GM21717 (cell line): ENCODE results near the gene THSD7A.

ENCODE experiments used
- ATAC-seq: cut with Tn5 transposase; IDR thresholded peaks from one replicate; pipeline ENCODE4 v1.9.1; 2021; ENCODE audit warnings: mild to moderate bottlenecking, moderate library complexity; ENCODE audit not compliant: unreplicated experiment

The THSD7A gene

DNA sequence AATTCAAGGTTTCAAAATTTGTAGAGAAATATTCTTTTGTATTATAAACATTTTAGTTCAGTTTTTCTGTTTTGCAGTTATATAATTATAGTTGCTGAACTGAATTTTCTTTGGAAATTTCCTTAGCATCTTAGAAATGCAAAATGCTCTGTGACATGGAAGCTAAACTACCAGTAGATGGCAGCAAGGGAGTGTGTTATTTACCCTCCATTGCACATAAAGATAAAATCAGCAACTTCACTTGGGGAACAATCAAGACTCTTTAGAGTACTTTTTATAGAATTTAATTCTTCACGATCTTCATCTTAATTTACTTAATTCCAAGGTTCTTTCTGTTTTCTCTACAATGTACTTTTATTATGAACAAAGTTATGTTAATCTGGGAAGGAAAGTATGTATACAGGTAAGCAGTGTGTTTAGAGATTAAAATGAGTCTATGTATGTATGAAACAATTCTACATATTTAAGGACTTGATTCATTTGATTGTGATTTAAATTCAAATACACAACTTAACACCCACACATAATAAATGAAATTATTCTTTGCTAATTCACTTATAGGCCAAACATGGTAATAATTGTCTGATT lies 404.2 kb downstream of the THSD7A start:
- ATAC-seq: no peak

GRCh38 chr7:11424006-11424405 lies 408.0 kb downstream of the THSD7A start:
- ATAC-seq: no peak

- ATAC-seq: no peak
Observed at GRCh38 chr7:11420049-11420448, 411.9 kb downstream of the THSD7A start.

DNA sequence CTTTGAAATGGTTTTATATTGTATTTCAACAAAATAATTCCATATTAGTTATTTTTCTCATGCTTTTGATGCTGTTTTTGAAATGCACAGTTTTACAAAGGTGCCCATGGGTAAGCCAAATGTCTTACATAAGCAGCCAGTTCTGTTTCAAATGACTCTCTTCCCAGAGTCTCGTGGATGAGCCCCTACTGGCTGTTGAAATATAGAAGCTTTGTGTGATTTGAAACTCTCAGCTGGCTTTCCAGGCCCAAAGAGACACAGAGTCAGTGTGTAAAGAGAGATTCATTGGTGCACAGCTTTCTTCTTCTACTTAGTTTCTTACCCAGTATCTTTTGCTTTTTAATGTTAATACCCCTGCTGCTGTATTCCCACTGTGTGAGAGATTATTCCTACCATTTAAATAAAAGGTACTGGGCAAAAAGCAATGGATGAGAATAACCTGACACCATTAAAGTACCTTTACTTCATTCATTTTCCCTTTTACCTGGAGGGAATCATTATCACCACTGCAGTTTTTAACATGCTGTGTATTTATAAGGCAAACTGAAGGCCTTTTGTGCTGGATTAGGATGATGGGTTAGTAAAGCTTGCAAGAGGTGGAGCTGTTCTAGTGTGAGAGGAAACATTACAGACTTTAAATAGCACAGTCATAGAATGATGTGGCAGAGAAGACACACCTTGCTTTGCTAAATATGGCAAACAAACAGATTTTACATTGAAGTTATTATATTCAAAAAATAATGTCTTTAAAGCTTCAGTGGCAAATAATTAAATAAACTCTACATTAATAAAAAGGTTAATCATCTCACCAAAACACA lies 415.1 kb downstream of the THSD7A start:
- no peak for ATAC-seq

DNA sequence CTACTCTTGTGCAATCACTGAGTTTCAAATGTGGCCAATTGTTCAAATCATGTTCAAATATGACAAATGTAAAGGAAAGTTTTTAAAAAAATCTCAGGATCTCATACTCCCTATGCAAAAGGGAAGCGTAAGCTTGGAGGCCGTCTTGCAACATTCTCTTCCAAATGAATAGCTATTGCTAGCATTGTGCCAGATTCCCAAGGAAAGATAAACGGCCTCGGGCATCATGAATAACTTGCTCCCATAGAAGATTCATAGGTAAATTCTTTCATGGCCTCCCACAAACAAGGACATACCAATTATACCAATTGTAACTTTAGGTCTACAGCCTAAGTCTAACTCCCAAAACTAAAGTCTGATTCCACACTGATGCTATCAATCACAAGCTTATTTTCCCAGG lies 416.9 kb downstream of the THSD7A start:
- ATAC-seq: no peak

- no peak for ATAC-seq
Observed at GRCh38 chr7:11413901-11414300, 418.1 kb downstream of the THSD7A start.

GRCh38 chr7:11412036-11412435 lies 420.0 kb downstream of the THSD7A start:
- ATAC-seq: no peak

DNA sequence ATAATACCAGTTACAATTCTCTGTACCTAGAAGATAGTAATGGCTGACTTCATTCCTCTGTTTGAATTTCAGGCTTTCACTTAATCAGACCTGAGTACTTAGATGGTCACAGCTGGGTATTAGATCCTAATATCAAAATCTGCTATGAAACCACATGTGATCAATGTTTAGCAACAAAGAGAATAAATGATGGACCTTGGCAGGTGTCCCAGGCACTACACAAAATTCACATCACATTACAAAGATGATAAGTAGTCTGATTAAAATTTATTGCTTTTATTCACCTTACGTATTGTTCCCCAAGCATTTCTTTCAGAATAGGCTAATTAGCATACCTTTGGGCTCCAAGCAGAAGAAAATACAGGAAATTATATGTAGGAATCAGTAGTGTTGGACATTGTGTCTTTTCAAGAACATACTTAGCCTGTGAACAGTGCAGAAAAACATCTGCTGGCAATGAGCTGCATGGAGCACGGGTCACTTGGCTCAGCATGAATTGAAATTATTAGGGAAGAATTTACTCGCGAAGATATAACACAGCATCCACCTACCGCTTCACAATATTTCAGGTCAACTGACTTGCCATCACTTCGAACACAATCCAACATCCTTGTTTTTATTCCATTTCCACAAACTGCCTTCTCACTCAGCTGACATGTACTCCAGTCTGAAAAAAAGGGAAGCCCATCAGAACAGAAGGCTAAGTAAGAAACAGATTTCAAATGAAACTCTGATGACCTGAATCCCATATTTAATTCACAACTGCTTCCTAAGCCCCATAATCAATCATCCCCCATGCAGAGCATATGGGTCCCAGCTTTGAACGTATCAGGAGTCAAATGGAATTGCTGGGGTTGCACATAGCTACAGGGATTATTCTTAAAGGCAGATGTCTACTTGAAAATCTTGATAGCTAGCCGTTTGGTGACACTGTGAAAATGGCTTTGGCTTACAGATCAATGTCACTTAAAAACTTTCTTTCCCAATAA lies 421.0 kb downstream of the THSD7A start:
- ATAC-seq: no peak

GRCh38 chr7:11404355-11404754 lies 427.6 kb downstream of the THSD7A start:
- ATAC-seq: no peak

DNA sequence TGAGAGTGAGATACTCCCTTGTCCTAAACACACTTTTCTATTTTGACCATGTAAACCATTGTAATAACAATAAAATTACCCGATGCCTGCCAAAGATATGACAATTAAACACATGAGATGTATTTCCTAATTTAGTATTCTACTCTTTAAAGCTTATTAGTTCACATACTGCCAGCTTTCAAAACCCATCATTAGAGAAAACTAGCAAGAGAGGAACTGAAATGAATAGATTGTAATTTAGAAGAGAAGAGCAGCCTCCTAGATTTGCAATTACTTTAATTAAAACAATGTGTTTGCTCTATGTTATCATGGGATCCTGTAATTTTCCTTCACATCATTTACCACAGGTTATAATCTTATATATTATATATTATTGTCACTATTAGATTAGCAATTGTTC lies 428.2 kb downstream of the THSD7A start:
- ATAC-seq: no peak

DNA sequence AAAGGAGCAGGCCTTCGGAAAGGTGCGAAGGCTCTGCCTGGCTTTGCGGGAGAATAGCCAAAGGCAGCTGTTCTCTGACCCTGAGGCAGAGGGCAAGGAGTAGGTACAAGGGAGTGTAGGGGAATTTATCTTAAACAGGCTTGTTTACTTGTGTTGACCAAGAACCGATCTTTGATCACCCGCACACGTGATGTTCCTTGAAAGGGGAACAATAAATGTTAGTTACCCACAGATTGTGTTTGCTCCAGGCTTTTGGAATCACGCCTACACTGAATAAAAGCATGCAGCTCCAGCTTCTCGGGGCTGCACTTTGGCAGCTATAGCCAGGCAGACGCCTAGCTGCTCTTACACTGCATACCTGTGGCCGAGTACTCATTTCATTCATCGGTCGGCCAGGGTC lies 437.6 kb downstream of the THSD7A start:
- ATAC-seq: no peak

DNA sequence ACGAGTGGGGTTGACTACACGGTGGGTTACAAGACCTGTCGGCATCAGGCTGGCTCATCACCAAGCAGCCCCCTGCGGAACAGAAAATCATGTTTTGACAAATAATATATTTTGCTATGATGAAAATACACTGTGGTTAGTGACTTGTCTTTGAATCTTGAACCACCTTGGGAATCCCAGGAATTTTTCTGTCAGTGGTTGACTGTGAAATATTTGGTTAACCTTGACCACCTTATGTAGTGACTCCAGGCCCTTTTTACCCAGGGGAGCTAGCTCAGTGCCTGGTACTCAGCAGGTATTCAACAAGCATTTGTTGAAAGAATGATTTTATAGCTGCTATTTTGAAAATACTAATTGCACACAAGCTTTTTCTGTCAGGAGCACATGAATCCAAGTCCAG lies 452.4 kb downstream of the THSD7A start:
- no peak for ATAC-seq

GRCh38 chr7:11376529-11376928 lies 455.5 kb downstream of the THSD7A start:
- no peak for ATAC-seq

DNA sequence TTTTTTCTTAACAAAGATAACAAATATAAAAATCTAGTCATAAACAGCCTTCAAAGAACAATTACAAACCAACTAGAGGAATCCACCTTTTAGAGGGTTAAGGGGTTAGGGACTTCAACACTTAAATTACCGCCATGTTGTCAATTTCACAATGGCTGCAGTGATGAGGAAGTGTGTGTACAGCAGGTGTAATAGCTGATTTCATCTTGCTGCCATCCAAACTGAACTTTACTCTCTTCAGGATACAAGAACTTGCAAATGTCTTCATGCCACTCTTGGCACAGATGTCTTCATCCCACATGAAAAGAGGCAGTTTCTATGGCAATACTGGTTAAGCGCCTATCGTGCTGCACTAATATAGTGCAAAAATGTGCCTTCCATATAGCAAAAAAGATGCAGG lies 457.4 kb downstream of the THSD7A start:
- no peak for ATAC-seq

DNA sequence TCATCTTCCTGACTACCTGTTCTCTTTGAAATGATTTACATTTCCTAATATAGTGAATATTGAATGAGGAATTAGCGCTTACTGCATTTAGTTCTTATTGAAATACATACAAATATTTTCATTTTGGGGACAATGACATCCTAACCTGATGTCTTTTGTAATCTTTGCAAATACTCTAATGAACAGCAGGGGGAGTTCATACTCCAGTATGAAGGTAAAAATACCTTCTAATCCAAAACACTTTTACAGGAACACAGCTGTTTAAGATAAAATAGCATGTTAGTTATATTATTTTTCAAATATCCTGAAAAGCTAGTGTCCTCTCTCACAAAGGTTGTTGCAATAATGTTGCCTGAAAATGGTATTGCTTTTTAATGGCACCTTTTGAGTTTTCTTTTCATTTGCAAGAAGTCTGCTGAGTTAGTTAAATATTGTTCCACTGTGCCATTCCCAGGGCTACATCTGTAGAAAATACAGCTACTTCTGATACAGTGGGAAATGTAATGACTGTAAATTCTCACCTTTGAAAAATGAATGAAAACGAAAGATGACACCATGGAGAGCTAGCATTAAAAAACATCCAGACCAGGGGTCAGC lies 458.4 kb downstream of the THSD7A start:
- ATAC-seq: no peak

DNA sequence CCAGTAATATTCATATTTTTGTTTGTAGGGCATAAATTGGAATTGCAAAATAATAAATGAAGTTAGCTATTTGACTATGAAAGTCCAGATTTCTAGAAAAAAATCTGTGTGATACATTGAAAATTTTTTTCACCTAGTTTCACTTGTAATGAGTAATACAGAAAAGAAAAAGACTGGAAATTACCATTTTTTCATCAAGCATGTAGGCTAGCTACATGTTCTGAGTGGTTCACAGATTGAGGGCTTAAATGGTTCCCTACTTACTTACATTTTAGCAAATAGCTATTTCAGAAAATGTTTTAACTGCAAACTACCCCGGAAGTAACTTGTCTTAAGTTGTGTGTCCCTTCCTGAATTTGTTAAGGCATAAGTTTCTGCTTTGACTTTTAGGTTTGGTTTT lies 462.3 kb downstream of the THSD7A start:
- no peak for ATAC-seq

DNA sequence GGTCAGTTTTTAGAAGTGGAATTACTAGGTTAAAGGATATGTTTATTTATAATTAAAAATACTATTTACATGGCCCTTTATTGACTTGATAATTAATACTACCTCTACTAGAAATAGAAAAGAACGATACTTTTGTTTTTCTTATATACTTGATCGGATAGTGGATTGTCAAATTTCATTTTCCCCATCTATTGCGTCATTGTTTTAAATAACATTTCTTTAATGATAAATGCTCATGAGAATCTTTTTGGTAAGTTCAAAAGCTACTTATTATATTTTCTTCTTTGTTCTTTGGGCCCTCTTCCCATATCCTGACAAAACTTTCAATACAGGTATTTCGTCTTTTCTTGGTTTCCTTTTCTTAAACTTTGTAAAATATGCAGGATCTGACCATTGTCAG lies 465.9 kb downstream of the THSD7A start:
- no peak for ATAC-seq

DNA sequence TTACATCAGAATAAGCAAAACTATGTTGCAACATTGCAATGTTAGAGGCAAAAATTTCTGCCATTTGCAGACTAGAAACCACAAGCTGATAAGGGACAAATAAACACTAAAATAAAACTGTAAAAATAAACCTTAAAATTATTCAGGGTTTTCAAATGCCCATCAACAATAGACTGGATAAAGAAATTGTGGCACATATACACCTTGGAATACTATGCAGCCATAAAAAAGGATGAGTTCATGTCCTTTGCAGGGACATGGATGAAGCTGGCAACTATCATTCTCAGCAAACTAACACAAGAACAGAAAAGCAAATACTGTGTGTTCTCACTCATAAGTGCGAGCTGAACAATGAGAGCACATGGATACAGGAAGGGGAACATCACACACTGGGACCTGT lies 473.4 kb downstream of the THSD7A start:
- ATAC-seq: no peak

DNA sequence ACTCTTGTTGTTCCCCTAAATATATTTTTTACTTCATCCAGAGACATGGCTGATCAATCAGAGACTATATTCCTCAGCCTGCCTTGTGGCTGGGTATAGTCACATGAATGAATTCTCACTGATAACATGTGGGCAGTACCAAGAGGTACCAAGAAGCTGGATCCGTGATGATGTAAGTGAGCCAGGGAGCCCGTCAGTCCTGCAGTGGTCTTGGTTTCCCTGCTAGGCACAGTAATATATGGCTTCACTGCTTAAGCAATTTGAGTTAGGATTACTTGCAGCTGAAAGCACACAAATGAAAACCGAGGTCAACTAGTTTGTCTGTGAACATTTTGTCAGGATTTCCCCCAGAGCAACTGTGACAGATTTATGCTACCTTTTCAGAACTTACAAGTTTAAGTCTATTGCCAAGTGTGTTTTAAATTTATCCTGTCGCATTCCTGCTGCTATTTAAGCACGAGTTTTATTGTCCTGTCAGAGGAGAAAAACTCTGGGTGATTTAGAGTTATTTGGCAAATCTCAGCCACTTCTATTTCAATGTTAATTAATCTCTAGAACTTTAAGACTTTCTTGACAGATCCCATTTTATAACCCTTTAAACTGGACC lies 476.5 kb downstream of the THSD7A start:
- no peak for ATAC-seq

DNA sequence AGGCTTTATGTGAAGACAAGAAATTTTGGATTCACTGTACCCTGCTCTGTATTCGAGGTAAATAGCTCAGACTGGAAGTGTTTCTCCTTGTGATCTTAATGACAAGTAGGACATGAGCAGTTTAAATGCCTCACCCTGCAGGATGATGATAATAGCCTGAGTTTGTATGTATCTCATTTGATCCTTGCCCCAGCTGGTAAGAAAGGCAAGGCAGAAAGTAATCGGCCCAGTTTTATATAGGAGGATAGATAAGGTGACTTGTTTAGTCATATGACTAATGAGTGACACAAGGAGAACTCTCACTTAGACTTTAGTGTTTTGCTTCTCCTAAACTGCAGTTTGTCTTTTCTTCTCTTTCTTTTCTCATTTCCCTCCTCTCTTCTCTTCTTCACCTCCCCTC lies 485.7 kb downstream of the THSD7A start:
- no peak for ATAC-seq

DNA sequence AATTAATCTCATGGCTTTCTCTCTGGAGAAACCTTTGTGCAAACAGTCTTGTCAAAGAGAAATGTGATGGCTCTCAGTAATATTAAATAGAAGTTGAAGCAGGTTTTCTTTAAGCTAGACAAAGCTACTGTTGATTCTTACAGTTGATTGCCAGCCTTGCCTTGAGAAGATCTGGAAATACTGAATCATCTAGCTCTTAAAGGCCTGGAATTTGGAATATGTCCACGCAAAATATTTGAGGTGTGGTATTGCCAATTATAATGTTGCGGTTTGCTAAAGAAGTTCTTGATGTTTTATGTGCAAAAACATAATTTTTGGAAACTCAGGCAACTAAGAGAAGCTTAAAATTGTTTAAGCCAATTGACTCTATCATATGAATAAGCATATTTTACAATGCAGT lies 486.4 kb downstream of the THSD7A start:
- no peak for ATAC-seq
